ENCODE measurements around the gene MED14. TPM values are rescaled to one million over a fixed set of nuclear protein-coding genes. Genes with fewer than 3 reads are reported as not detected.

The MED14 gene
- total RNA-seq, 4 donors from 2014 or later, result 21.6 to 37.6 (median 28.9) TPM

DNA sequence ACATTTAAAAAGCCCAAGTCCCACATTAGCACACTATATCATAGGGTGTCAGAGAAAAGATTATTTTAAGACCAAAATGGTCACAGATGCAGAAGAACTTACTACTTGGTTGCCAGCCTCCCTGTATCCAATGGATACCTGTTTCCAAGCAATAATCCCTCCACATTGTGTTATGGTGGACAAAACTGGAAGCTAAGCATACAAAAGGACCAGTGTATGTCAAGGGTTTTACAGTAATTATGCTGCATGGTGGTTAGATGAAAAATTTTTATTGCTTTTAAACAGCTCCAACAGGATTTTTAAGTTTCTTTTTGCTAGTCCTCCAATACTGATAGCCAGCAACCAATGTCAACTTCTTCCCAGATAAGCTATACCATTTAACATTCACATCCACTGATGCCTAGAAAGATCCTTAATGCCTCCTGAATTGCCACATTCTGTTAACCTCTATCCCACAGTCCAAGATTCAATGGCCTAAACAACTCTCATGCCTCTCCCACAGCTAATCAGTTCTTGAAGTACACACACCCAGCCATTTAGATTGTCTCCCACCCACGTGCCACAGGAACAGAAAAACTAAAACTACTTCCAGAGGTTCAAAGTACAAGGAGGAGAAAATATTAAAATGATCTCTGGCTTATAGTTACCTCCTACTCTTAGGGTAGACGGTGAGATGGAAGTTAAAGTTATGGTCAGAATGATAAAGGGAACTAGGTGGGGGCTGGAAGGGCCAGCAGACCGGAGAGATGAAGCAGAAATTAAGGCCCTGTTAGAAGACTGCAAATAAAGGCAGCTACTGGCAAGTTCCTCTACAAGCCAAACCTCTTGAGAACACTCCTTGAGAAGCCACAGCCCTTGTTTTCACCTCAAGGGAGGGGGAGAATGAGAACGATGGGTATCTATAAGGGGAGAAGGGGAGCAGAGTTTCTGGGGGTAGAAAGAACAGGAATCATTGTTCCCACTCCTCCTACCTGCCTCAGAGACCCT is 5.5 kb downstream of the MED14 start:
- no peak overlapping the region for H3K27ac ChIP-seq
- 53 to 66% methylated on average over 2 to 4 of the region's 4 CpGs for whole genome bisulfite sequencing, 2 donors
- no peaks in the 10 kb centered on the region for H3K36me3 ChIP-seq
- intact Hi-C loops (cut with DNase I), result no loop called here
- no peaks in the 10 kb centered on the region for H3K9me3 ChIP-seq
- no peaks in the 10 kb centered on the region for H3K27me3 ChIP-seq
- no peak for DNase-seq
- TF ChIP-seq POLR2A (IDR thresholded peaks at IDR 0.05), result no peak
- TF ChIP-seq, protein P1, sequence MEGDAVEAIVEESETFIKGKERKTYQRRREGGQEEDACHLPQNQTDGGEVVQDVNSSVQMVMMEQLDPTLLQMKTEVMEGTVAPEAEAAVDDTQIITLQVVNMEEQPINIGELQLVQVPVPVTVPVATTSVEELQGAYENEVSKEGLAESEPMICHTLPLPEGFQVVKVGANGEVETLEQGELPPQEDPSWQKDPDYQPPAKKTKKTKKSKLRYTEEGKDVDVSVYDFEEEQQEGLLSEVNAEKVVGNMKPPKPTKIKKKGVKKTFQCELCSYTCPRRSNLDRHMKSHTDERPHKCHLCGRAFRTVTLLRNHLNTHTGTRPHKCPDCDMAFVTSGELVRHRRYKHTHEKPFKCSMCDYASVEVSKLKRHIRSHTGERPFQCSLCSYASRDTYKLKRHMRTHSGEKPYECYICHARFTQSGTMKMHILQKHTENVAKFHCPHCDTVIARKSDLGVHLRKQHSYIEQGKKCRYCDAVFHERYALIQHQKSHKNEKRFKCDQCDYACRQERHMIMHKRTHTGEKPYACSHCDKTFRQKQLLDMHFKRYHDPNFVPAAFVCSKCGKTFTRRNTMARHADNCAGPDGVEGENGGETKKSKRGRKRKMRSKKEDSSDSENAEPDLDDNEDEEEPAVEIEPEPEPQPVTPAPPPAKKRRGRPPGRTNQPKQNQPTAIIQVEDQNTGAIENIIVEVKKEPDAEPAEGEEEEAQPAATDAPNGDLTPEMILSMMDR (IDR thresholded peaks at IDR 0.05), result no peak
- peaks cover 0 to 32% (median 3%) of the 10 kb centered on the region in 3 donors for H3K4me1 ChIP-seq
- no peak overlapping the region for H3K4me3 ChIP-seq

DNA sequence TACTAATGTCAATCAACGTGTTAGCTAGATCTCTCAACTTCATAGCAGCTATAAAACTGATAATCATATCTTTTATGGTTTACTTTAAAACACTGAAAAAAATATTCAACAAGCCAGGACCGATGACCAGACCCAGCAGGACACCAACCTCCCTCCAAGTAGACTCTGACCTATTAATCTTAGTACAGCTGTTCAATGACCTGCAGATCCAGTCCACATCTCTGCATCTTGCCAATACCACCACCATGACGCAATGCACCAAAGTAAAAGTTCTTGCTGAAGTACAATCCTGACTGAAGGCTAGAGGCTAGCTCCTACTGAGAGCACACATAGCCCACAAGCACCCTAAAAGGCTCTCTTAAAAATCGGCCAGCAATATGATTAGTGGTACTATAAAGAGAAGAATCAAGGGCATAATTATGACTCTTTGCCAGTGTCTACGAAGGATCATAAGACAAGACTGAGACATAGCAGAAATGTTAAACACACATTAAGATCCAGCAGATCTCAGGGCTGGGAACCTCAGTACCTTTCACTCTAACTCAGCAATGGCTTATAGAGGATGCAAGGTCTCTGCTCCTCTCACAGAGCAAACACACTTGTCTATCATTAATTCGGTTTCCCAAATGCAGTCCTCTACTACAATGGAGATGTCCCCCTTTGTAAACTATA is 7.6 kb downstream of the MED14 start:
- H3K27me3 ChIP-seq, result no peaks in the 10 kb centered on the region
- no peak for DNase-seq
- TF ChIP-seq POLR2A (IDR thresholded peaks at IDR 0.05), result no peak
- TF ChIP-seq, protein P1 (IDR thresholded peaks at IDR 0.05), result no peak
- H3K4me3 ChIP-seq, result no peak overlapping the region
- intact Hi-C loops (cut with DNase I), result no loop called here
- H3K27ac ChIP-seq, result no peak overlapping the region
- H3K36me3 ChIP-seq, result peaks cover 0 to under 1% (median 0%) of the 10 kb centered on the region in 3 donors
- 72 to 93% methylated on average over 4 to 6 of the region's 6 CpGs for WGBS, 2 donors
- H3K4me1 ChIP-seq, result peaks cover 0 to 17% (median 0%) of the 10 kb centered on the region in 3 donors
- H3K9me3 ChIP-seq, result no peaks in the 10 kb centered on the region

DNA sequence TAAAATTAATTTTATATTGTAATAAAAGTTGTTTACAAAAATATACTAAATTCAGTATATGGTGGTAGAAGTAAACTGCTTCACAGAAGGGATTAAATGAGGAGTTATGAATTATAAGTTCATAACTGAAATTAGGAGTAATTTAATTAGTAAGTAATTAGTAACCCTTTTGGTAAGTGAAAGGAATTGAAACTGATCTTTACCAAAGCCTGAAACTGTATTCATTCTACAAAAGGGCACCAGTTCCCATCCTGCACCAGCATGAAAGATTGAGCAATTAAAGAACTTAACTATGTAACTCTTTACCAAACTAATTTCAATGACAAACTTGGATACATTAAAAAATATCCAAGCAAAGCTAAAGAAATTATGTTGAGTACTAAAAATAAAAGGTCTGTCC is 8.2 kb downstream of the MED14 start:
- Histone ChIP-seq H3K9me3 (no peaks in the 10 kb centered on the region), H3K4me3 (no peak overlapping the region), H3K27ac (no peak overlapping the region), H3K36me3 (peaks cover 0 to 4% (median 0%) of the 10 kb centered on the region in 3 donors), H3K4me1 (peaks cover 0 to 11% (median 0%) of the 10 kb centered on the region in 3 donors), H3K27me3 (no peaks in the 10 kb centered on the region)
- DNase-seq, result no peak
- intact Hi-C loops (cut with DNase I), result no loop called here
- no peak for TF ChIP-seq POLR2A (IDR thresholded peaks at IDR 0.05)
- TF ChIP-seq, protein P1 (IDR thresholded peaks at IDR 0.05), result no peak

DNA sequence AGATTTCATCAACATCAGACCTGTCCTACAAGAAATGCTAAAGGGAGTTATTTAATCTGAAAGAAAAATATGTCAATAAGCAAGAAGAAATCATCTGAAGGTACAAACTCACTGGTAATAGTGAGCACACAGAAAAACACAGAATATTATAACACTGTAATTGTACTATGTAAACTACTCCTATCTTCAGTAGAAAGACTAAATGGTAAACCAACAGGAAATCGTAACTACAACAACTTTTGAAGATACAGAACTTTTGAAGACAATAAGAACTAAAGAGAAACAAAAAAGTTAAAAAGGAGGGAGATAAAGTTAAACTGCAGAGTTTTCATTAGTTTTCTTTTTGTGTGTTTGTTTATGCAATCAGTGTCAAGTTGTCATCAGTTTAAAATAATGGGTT is 12.4 kb downstream of the MED14 start:
- Histone ChIP-seq H3K27ac (no peak overlapping the region), H3K4me3 (no peak overlapping the region), H3K9me3 (no peaks in the 10 kb centered on the region), H3K4me1 (no peaks in the 10 kb centered on the region), H3K36me3 (peaks cover 0 to 16% (median 0%) of the 10 kb centered on the region in 3 donors), H3K27me3 (no peaks in the 10 kb centered on the region)
- no peak for DNase-seq
- 75 to 79% methylated on average over 1 of the region's 1 CpG for WGBS, 2 donors
- intact Hi-C loops (cut with DNase I), result no loop called here
- TF ChIP-seq, protein P1 (IDR thresholded peaks at IDR 0.05), result no peak
- TF ChIP-seq POLR2A (IDR thresholded peaks at IDR 0.05), result no peak

Measured in esophagus squamous epithelium (tissue), 5 donors.